ENCODE measurements around the gene SLC27A4. TPM values are rescaled to one million over a fixed set of nuclear protein-coding genes. Genes with fewer than 3 reads are reported as not detected.

Gene SLC27A4
- total and polyA plus RNA-seq, 2 donors (not counting 1 experiment from before 2014, with no cell fraction given), result 10.0 to 12.9 TPM

DNA sequence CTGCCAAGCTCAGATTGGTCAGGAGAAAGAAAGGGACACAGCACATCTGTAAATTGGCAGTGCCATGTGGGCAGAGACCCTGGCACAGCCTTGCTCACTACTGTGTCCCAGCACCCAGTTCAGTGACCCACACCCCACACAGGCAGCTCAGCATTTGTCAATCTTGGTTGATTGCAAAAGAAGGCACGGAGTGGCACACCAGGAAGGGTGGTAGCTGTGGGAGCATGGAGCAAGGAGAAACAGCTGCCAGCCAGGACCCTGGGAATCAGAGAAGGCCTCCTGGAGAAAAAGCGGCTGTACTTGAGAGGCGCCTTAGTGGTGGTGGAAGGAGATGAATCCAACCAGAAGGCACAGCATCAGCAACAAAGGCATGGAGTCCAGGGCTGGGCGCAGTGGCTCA, 3.5 kb downstream of the SLC27A4 start:
- no peak for DNase-seq
- no peak overlapping the region for H3K4me2 ChIP-seq (replicated peaks; ENCODE audit: low read depth, low read length, poor library complexity, severe bottlenecking)
- CTCF ChIA-PET, result interaction anchor here (1.0 to 1.3 kb wide), 2 partner anchors 18 to 49 kb away, joined by 4 to 5 read pairs; no protein-coding TSS in a partner anchor
- H3K4me3 Mint-ChIP-seq, result no peak overlapping the region
- H3K9me3 ChIP-seq (ENCODE audit: control extremely low read depth in 1 of 3, control insufficient read depth in 2 of 3, insufficient read depth in 1 of 3, low read length in 2 of 3), result no peaks in the 10 kb centered on the region
- no peak overlapping the region for H3K27ac Mint-ChIP-seq
- H3K4me3 ChIP-seq (ENCODE audit: control extremely low read depth in 1 of 5, extremely low read depth in 1 of 5, insufficient read depth in 1 of 5, low read depth in 2 of 5, low read length in 4 of 5), result no peak overlapping the region
- POLR2A ChIA-PET, result no interaction called here
- TF ChIP-seq, protein P1, sequence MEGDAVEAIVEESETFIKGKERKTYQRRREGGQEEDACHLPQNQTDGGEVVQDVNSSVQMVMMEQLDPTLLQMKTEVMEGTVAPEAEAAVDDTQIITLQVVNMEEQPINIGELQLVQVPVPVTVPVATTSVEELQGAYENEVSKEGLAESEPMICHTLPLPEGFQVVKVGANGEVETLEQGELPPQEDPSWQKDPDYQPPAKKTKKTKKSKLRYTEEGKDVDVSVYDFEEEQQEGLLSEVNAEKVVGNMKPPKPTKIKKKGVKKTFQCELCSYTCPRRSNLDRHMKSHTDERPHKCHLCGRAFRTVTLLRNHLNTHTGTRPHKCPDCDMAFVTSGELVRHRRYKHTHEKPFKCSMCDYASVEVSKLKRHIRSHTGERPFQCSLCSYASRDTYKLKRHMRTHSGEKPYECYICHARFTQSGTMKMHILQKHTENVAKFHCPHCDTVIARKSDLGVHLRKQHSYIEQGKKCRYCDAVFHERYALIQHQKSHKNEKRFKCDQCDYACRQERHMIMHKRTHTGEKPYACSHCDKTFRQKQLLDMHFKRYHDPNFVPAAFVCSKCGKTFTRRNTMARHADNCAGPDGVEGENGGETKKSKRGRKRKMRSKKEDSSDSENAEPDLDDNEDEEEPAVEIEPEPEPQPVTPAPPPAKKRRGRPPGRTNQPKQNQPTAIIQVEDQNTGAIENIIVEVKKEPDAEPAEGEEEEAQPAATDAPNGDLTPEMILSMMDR (IDR thresholded peaks at IDR 0.05), result no peak
- no peak for TF ChIP-seq EZH2 (IDR thresholded peaks at IDR 0.05; ENCODE audit: borderline replicate concordance, insufficient read depth, low read depth, low read length, poor library complexity, severe bottlenecking)
- H2AFZ ChIP-seq (ENCODE audit: insufficient read depth, low read depth, low read length, poor library complexity, severe bottlenecking), result no peak overlapping the region
- no peaks in the 10 kb centered on the region for H3K27me3 ChIP-seq (replicated peaks in 1 of 4; ENCODE audit: control extremely low read depth in 1 of 4, control insufficient read depth in 3 of 4, insufficient read depth in 4 of 4, low read length in 3 of 4)
- H3K27me3 Mint-ChIP-seq, result no peaks in the 10 kb centered on the region
- peaks cover 5% of the 10 kb centered on the region for H3K79me2 ChIP-seq (ENCODE audit: control insufficient read depth, insufficient read depth, low read length)
- H3K9me3 Mint-ChIP-seq (ENCODE audit: insufficient read depth), result no peaks in the 10 kb centered on the region
- ATAC-seq (ENCODE audit: low read depth), result no peak
- no peaks in the 10 kb centered on the region for H4K20me1 ChIP-seq (ENCODE audit: control insufficient read depth, insufficient read depth, low read length, poor library complexity, severe bottlenecking)
- H3K4me1 ChIP-seq (ENCODE audit: control insufficient read depth in 2 of 2, insufficient read depth in 2 of 2, low read length in 2 of 2), result peaks cover 11 to 15% of the 10 kb centered on the region in 2 donors
- peaks cover 0 to 22% of the 10 kb centered on the region in 2 experiments for H3K36me3 ChIP-seq (replicated peaks in 1 of 2; ENCODE audit: control extremely low read depth in 1 of 2, control insufficient read depth in 1 of 2, extremely low read depth in 1 of 2, insufficient read depth in 2 of 2, low read length in 1 of 2)
- H3K27ac ChIP-seq (ENCODE audit: low read length in 2 of 2), result no peak overlapping the region
- intact Hi-C loops (cut with micrococcal nuclease), result loop anchor here (5.0 kb wide), 2 partner anchors 92 to 217 kb away; partner anchors contain the start of gene PTGES2
- H3K9ac ChIP-seq (ENCODE audit: low read length), result no peak overlapping the region
- 92% methylated on average over 4 of the region's 4 CpGs for WGBS (ENCODE audit: insufficient coverage)
- peaks cover 9% of the 10 kb centered on the region for H3K4me1 Mint-ChIP-seq

DNA sequence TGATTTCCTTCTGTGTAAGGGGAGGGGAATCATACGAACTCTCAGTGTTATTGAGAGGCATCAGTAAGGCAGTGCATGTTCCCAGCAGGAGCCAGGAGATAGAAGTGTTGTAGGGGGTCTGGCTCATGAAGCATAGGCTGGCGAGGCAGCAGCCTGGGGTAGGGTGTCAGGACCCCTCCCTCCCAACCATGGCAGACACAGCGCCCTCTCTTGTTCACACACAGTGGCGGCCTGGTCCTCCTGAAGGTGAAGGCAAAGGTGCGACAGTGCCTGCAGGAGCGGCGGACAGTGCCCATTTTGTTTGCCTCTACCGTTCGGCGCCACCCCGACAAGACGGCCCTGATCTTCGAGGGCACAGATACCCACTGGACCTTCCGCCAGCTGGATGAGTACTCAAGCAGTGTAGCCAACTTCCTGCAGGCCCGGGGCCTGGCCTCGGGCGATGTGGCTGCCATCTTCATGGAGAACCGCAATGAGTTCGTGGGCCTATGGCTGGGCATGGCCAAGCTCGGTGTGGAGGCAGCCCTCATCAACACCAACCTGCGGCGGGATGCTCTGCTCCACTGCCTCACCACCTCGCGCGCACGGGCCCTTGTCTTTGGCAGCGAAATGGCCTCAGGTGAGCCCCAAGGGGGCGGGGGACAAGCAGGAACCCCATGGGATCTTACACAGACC, 4.7 kb downstream of the SLC27A4 start:
- no peak overlapping the region for H3K4me3 Mint-ChIP-seq
- Histone ChIP-seq H3K27ac (ENCODE audit: low read length in 2 of 2) (no peak overlapping the region), H3K4me3 (ENCODE audit: control extremely low read depth in 1 of 5, extremely low read depth in 1 of 5, insufficient read depth in 1 of 5, low read depth in 2 of 5, low read length in 4 of 5) (no peak overlapping the region), H3K27me3 (replicated peaks in 1 of 4; ENCODE audit: control extremely low read depth in 1 of 4, control insufficient read depth in 3 of 4, insufficient read depth in 4 of 4, low read length in 3 of 4) (no peaks in the 10 kb centered on the region), H3K79me2 (ENCODE audit: control insufficient read depth, insufficient read depth, low read length) (peaks cover 5% of the 10 kb centered on the region), H2AFZ (ENCODE audit: insufficient read depth, low read depth, low read length, poor library complexity, severe bottlenecking) (no peak overlapping the region), H3K36me3 (replicated peaks in 1 of 2; ENCODE audit: control extremely low read depth in 1 of 2, control insufficient read depth in 1 of 2, extremely low read depth in 1 of 2, insufficient read depth in 2 of 2, low read length in 1 of 2) (peaks cover 0 to 32% of the 10 kb centered on the region in 2 experiments), H3K4me1 (ENCODE audit: control insufficient read depth in 2 of 2, insufficient read depth in 2 of 2, low read length in 2 of 2) (peaks cover 7 to 9% of the 10 kb centered on the region in 2 donors), H3K9me3 (ENCODE audit: control extremely low read depth in 1 of 3, control insufficient read depth in 2 of 3, insufficient read depth in 1 of 3, low read length in 2 of 3) (no peaks in the 10 kb centered on the region), H3K4me2 (replicated peaks; ENCODE audit: low read depth, low read length, poor library complexity, severe bottlenecking) (no peak overlapping the region), H4K20me1 (ENCODE audit: control insufficient read depth, insufficient read depth, low read length, poor library complexity, severe bottlenecking) (no peaks in the 10 kb centered on the region), H3K9ac (ENCODE audit: low read length) (no peak overlapping the region)
- DNase-seq, result no peak
- H3K27me3 Mint-ChIP-seq, result no peaks in the 10 kb centered on the region
- ChIA-PET CTCF (interaction anchor here (1.0 to 1.3 kb wide), 2 partner anchors 17 to 50 kb away, joined by 4 to 5 read pairs; no protein-coding TSS in a partner anchor), POLR2A (no interaction called here)
- no peak overlapping the region for H3K27ac Mint-ChIP-seq
- ATAC-seq (ENCODE audit: low read depth), result no peak
- 97% methylated on average over 22 of the region's 28 CpGs for WGBS (ENCODE audit: insufficient coverage)
- no peak for TF ChIP-seq EZH2 (IDR thresholded peaks at IDR 0.05; ENCODE audit: borderline replicate concordance, insufficient read depth, low read depth, low read length, poor library complexity, severe bottlenecking)
- TF ChIP-seq, protein P1 (IDR thresholded peaks at IDR 0.05), result no peak
- intact Hi-C loops (cut with micrococcal nuclease), result loop anchor here (5.0 kb wide), 2 partner anchors 93 to 218 kb away; partner anchors contain the start of gene PTGES2
- no peaks in the 10 kb centered on the region for H3K9me3 Mint-ChIP-seq (ENCODE audit: insufficient read depth)
- H3K4me1 Mint-ChIP-seq, result peaks cover 5% of the 10 kb centered on the region
